Measurements from ENCODE around the gene DLEC1.
A peak's percentile ranks its signal among the peaks of the same experiment; 100 is the strongest.

DLEC1 gene, protein sequence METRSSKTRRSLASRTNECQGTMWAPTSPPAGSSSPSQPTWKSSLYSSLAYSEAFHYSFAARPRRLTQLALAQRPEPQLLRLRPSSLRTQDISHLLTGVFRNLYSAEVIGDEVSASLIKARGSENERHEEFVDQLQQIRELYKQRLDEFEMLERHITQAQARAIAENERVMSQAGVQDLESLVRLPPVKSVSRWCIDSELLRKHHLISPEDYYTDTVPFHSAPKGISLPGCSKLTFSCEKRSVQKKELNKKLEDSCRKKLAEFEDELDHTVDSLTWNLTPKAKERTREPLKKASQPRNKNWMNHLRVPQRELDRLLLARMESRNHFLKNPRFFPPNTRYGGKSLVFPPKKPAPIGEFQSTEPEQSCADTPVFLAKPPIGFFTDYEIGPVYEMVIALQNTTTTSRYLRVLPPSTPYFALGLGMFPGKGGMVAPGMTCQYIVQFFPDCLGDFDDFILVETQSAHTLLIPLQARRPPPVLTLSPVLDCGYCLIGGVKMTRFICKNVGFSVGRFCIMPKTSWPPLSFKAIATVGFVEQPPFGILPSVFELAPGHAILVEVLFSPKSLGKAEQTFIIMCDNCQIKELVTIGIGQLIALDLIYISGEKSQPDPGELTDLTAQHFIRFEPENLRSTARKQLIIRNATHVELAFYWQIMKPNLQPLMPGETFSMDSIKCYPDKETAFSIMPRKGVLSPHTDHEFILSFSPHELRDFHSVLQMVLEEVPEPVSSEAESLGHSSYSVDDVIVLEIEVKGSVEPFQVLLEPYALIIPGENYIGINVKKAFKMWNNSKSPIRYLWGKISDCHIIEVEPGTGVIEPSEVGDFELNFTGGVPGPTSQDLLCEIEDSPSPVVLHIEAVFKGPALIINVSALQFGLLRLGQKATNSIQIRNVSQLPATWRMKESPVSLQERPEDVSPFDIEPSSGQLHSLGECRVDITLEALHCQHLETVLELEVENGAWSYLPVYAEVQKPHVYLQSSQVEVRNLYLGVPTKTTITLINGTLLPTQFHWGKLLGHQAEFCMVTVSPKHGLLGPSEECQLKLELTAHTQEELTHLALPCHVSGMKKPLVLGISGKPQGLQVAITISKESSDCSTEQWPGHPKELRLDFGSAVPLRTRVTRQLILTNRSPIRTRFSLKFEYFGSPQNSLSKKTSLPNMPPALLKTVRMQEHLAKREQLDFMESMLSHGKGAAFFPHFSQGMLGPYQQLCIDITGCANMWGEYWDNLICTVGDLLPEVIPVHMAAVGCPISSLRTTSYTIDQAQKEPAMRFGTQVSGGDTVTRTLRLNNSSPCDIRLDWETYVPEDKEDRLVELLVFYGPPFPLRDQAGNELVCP (N-terminal part only)

GRCh38 chr3:38039101-38039898, at the start of gene DLEC1:
Gene DLEC1 (plus strand): TSS chr3:38039208. CDS start chr3:38039226, 18 bp downstream.
- DNase-seq (ENCODE audit: low read depth in 2 of 2), result peak; percentile 53 to 58

- no peak for DNase-seq (ENCODE audit: low read depth in 2 of 2)
These were observed 49.1 kb upstream of the DLEC1 start for GRCh38 chr3:37989821-37990480.

- DNase-seq (ENCODE audit: low read depth in 2 of 2), result no peak
These were observed 48.5 kb upstream of the DLEC1 start, which contains the start of gene VILL for GRCh38 chr3:37990527-37990926. Gene VILL (plus strand): TSS chr3:37990786. CDS start chr3:37993673, 2,887 bp downstream.

- no peak for DNase-seq (ENCODE audit: low read depth in 2 of 2)
These were observed 47.9 kb upstream of the DLEC1 start for GRCh38 chr3:37991109-37991508.

DNA sequence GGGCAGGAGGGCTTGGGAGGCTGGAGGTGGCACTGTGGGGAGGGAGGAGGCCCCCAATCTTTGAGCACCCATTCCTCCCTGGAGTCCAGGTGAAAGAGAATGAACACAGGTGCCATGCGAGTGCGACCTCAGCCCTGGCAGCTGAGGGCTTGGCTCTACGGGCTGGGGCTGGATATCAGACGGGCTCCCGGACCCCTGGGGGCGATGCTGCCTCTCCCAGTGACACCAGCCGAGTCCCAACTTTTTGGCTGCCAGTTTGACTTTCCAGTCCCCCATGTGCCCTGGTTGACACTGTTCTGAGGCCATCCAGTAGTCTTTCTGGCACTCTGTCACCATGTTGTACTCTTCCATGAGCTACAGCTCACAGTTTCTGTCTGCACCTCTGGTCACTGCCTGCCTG, 47.2 kb upstream of the DLEC1 start:
- no peak for DNase-seq (ENCODE audit: low read depth in 2 of 2)

- DNase-seq (ENCODE audit: low read depth in 2 of 2), result no peak
These were observed 46.5 kb upstream of the DLEC1 start for GRCh38 chr3:37992271-37993066.

DNA sequence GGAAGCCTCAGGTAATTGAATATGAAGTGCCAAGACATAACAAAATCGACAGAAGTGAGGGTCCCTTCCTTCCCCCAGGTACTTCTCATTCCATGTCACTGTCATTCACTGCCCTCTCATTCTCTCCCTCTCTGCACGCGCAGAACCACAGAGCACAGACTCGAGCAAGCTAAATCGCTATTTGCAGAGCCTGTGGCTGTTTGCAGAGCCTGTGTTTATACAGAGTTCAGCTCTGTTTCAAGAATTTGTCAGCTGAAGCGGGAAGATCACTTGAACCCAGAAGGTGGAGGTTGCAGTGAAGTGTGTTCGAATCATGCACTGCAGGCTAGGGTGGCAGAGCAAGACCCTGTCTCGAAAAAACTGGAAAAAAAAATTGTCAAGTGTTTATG, 45.9 kb upstream of the DLEC1 start:
- no peak for DNase-seq (ENCODE audit: low read depth in 2 of 2)

- no peak for DNase-seq (ENCODE audit: low read depth in 2 of 2)
These were observed 45.6 kb upstream of the DLEC1 start for GRCh38 chr3:37993460-37993819.

GRCh38 chr3:37993820-37994638, 45.0 kb upstream of the DLEC1 start:
- peak; percentile 65 to 66 for DNase-seq (ENCODE audit: low read depth in 2 of 2)

DNA sequence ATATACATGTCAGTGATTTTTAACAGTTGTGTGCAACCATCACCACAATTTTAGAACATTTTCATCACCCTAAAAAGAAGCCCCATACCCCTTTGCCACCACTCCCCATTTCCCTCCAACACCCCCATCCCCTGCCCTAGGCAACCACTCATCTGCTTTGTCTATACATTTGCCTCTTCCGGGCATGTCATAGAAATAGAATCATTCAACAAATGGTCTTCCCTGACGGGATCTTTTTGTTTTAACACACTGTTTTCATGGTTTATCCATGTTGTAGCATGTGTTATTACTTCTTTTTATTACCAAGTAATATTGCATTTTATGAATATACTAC, 44.4 kb upstream of the DLEC1 start:
- no peak for DNase-seq (ENCODE audit: low read depth in 2 of 2)

- DNase-seq (ENCODE audit: low read depth in 2 of 2), result no peak
These were observed 43.1 kb upstream of the DLEC1 start for GRCh38 chr3:37995652-37996641.

DNA sequence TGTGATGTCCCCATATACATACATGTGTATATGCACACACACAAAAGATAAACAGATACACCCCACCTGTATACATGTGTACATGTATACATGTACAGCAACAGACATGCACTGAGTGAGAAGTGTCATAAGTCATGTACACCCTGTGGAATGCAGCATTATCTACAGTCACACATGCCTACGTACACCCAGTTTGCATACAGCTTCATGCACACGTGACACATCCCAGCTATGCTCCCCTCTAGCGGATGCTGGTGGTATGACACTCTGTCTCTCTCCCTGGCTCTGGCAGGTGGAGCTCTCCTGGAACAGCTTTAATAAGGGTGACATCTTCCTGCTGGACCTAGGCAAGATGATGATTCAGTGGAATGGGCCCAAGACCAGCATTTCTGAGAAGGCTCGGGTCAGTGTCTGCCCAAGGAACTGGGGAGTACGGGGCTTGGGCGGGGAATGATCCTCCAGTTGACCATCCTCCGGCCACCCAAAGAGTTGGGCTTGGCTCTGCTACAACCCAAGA, 42.2 kb upstream of the DLEC1 start:
- peak; percentile 76 to 83 for DNase-seq (ENCODE audit: low read depth in 2 of 2)

DNA sequence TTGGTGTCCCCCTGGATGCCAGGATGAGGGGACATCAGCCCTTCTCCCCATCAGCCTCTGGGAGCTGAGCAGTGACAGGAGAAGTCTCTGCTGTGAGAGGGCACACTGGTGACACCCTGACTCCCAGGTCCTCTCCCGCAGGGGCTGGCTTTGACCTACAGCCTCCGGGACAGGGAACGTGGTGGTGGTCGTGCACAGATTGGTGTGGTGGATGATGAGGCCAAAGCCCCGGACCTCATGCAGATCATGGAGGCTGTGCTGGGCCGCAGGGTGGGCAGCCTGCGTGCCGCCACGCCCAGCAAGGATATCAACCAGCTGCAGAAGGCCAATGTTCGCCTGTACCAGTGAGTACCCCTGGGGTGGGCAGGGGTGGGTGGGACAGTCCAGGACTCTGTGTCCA, 41.7 kb upstream of the DLEC1 start:
- DNase-seq (ENCODE audit: low read depth in 2 of 2), result no peak

DNA sequence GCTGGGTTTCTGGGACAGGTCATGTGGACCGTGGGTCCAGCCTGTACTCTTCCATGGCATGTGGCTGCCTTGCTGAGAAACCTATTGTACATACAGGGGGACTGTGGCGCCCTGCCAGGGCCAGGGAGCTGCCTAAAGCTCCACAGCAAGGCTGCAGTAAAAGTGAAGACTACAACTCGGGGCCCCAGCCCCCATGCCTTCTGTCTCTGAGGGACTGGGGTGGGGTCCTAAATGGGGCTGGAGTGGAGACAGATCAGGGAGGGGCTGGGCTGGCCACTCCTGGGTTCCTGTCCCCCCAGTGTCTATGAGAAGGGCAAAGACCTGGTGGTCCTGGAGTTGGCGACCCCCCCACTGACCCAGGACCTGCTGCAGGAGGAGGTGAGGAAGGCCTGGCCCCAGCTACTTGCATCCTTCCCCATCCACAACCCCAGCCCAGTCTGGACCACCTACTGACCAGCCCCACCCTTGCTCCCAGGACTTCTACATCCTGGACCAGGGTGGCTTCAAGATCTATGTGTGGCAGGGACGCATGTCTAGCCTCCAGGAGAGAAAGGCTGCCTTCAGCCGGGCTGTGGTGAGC, 41.1 kb upstream of the DLEC1 start:
- DNase-seq (ENCODE audit: low read depth in 2 of 2), result no peak

- DNase-seq (ENCODE audit: low read depth in 2 of 2), result no peak
These were observed 39.2 kb upstream of the DLEC1 start for GRCh38 chr3:37999836-38000235.

DNA sequence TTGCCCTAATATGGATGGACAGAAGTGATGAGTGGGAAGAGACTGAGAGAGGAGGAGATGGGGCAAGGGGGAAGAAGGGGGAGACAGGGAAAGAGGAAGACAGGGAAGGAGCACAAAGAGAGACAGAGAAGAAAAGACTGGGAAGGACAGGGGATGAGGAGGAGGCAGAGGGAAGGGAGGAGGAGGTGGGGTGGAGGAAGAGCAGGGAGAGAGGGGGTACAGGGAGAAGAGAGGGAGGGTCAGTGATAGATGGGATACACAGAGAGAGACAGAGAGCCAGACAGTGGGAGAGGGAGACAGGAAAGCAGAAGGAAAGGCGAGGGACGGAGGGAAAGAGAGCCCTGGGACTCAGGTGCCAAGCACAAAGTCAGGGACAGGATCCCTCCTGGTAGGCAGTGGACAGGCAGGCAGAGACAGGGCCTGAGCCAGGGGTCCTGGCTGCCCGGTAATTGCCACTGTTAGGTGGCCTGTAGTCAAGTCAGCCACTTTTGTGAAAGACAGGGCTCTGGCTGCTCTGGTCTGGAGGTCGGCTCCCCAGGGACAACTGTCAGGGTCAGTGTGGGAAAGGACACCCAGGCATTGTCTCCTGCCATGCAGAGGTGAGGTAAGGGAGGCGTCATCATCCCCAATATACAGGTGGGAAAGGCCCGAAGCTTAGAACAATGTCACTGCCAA, 38.6 kb upstream of the DLEC1 start:
- DNase-seq (ENCODE audit: low read depth in 2 of 2), result no peak

All from activated CD4-positive, alpha-beta T cell treated with anti-CD3 and anti-CD28 coated beads for 24 hours (primary cell).